BE2C (cell line): ENCODE measurements around the gene RNF141. TPM values are rescaled to one million over a fixed set of nuclear protein-coding genes. Genes with fewer than 3 reads are reported as not detected.

Source experiments
- DNase-seq: peaks from one replicate; pipeline ENCODE4 v3.0.0-alpha.2; 2020
- H3K27me3 ChIP-seq: fragments of 250-450 bp; sonication (Bioruptor Pico); 2 replicates; pipeline ENCODE4 v1.5.1; 2020; ENCODE audit warnings: mild to moderate bottlenecking
- H3K36me3 ChIP-seq: fragments of 250-450 bp; sonication (Bioruptor Pico); 2 replicates; pipeline ENCODE4 v1.5.1; 2020; ENCODE audit warnings: mild to moderate bottlenecking
- H3K4me1 ChIP-seq: fragments of 250-450 bp; sonication (Bioruptor Pico); 2 replicates; pipeline ENCODE4 v1.5.1; 2020
- H3K4me3 ChIP-seq: 2 replicates; pipeline ENCODE4 v1.5.1; 2011; ENCODE audit warnings: low read depth, low read length
- H3K9me3 ChIP-seq: fragments of 250-450 bp; sonication (Bioruptor Pico); 2 replicates; pipeline ENCODE4 v1.5.1; 2020
- CTCF ChIP-seq: IDR thresholded peaks from 2 replicates; pipeline ENCODE4 v1.5.1; 2012; ENCODE audit warnings: mild to moderate bottlenecking, low read depth, low read length
- polyA plus RNA-seq: library from polyadenylated mRNA; unstranded; fragments of >200 nt; gene quantifications from one replicate; pipeline ENCODE4 v1.2.1, GENCODE V29; 2012; ENCODE audit warnings: low read depth, missing spikeins; ENCODE audit not compliant: insufficient read length, insufficient read depth

Gene RNF141
- 5.2 TPM for polyA plus RNA-seq

- Histone ChIP-seq H3K9me3 (no peaks in the 10 kb centered on the region), H3K27me3 (no peaks in the 10 kb centered on the region), H3K4me3 (peak within 1 kb of the TSS; percentile 61), H3K4me1 (no peaks in the 10 kb centered on the region), H3K36me3 (no peaks in the 10 kb centered on the region)
- peak; percentile 94 for DNase-seq
- TF ChIP-seq CTCF = peak; percentile 57
These were observed at the start of gene RNF141 for GRCh38 chr11:10540915-10541560. Gene RNF141, minus strand, starts transcription at chr11:10541187. Its CDS starts 7,029 bp downstream, at chr11:10534158.

- Histone ChIP-seq H3K27me3 (no peaks in the 10 kb centered on the region), H3K4me1 (no peaks in the 10 kb centered on the region), H3K9me3 (no peaks in the 10 kb centered on the region), H3K36me3 (no peaks in the 10 kb centered on the region), H3K4me3 (no peak overlapping the region)
- DNase-seq = no peak
- TF ChIP-seq CTCF = no peak
These were observed 49.4 kb upstream of the RNF141 start for GRCh38 chr11:10590218-10590915.

GRCh38 chr11:10588904-10589303, 47.9 kb upstream of the RNF141 start:
- H3K9me3 ChIP-seq = no peaks in the 10 kb centered on the region
- H3K27me3 ChIP-seq = no peaks in the 10 kb centered on the region
- no peak overlapping the region for H3K4me3 ChIP-seq
- no peaks in the 10 kb centered on the region for H3K4me1 ChIP-seq
- no peaks in the 10 kb centered on the region for H3K36me3 ChIP-seq
- no peak for TF ChIP-seq CTCF
- no peak for DNase-seq

GRCh38 chr11:10587995-10588394, 47.0 kb upstream of the RNF141 start:
- no peak for DNase-seq
- H3K27me3 ChIP-seq = no peaks in the 10 kb centered on the region
- no peak overlapping the region for H3K4me3 ChIP-seq
- no peaks in the 10 kb centered on the region for H3K9me3 ChIP-seq
- TF ChIP-seq CTCF = no peak
- H3K4me1 ChIP-seq = no peaks in the 10 kb centered on the region
- no peaks in the 10 kb centered on the region for H3K36me3 ChIP-seq

GRCh38 chr11:10587388-10587787, 46.4 kb upstream of the RNF141 start:
- Histone ChIP-seq H3K4me1 (no peaks in the 10 kb centered on the region), H3K27me3 (no peaks in the 10 kb centered on the region), H3K36me3 (no peaks in the 10 kb centered on the region), H3K9me3 (no peaks in the 10 kb centered on the region), H3K4me3 (no peak overlapping the region)
- no peak for TF ChIP-seq CTCF
- no peak for DNase-seq

GRCh38 chr11:10584071-10584501, 43.1 kb upstream of the RNF141 start:
- Histone ChIP-seq H3K9me3 (no peaks in the 10 kb centered on the region), H3K36me3 (no peaks in the 10 kb centered on the region), H3K27me3 (no peaks in the 10 kb centered on the region), H3K4me1 (no peaks in the 10 kb centered on the region), H3K4me3 (no peak overlapping the region)
- TF ChIP-seq CTCF = no peak
- DNase-seq = no peak
